Stimulated activated CD4-positive, alpha-beta T cell treated with anti-CD3 and anti-CD28 coated beads, Interleukin-2, amount 100 ng/mL, for 48 hours (primary cell): ENCODE measurements around the gene UTS2R.
"Not testable (repeated sequence)": the region's sequence is repeated elsewhere in the genome, so short reads cannot be mapped to it uniquely, and the experiment has no call there.

Experiments used
- DNase-seq, 2 donors: peaks; one replicate each; pipeline ENCODE4 v3.0.0-alpha.2; 2020

The UTS2R gene

DNA sequence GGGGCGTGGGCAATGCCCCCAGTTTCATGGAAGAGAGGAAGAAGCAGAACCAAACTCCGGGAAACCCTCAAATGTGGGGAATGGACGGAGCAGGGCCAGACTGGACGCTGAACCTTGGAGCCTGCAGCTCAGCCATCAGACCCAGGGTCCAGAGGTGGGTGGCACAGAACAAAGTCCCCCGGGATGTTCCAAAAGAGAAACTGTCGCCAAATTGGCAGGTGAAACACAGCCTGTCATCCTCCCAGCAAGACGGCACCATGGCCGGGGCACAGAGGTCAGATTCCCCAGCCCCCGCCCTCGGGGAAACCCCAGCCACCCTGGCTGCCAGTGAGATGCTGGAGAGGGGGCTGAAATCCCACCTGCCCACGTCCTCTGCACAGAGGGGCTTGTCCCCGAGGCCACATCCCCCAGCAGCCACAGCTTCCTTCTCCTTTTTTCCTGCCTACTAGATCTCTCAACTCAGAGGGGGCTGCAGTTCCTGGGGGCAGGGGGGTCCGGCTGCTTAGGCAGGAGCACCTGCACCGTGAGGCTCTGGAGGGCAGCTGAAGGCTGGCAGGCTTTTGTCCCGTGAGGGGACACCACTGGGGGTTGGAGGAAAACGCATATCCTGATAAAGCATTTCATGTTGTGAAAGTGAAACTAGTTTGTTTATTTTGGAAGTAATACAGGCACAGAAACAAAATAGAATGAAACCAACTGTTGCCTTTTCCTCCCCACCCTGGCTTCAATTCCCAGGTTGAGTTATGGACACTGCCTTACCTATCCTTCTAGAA lies 36.8 kb upstream of the UTS2R start:
- DNase-seq: no peak

GRCh38 chr17:82338858-82339633 lies 32.5 kb upstream of the UTS2R start:
- DNase-seq: no peak

- DNase-seq: no peak
These were observed 31.7 kb upstream of the UTS2R start for GRCh38 chr17:82339634-82340580.

GRCh38 chr17:82342361-82343079 lies 29.0 kb upstream of the UTS2R start:
- no peak for DNase-seq

DNA sequence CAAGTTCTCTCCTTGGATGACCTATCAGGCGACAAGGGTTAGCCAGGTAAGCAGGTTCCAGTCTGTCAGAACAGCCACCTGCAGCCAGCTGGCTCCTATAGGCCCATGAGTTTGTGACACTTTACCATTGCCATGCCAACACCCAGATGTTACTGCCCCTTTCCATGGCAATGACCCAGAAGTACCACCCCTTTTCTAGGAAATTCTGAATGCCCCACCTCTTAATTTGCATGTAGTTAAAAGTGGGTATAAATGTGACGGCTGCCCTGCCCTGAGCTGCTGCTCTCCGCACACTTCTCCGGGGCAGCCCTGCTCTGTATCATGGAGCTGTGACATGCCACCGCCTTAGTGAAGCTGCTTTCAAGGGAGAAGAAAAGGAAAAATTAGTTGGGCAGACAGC lies 28.0 kb upstream of the UTS2R start:
- no peak for DNase-seq

DNA sequence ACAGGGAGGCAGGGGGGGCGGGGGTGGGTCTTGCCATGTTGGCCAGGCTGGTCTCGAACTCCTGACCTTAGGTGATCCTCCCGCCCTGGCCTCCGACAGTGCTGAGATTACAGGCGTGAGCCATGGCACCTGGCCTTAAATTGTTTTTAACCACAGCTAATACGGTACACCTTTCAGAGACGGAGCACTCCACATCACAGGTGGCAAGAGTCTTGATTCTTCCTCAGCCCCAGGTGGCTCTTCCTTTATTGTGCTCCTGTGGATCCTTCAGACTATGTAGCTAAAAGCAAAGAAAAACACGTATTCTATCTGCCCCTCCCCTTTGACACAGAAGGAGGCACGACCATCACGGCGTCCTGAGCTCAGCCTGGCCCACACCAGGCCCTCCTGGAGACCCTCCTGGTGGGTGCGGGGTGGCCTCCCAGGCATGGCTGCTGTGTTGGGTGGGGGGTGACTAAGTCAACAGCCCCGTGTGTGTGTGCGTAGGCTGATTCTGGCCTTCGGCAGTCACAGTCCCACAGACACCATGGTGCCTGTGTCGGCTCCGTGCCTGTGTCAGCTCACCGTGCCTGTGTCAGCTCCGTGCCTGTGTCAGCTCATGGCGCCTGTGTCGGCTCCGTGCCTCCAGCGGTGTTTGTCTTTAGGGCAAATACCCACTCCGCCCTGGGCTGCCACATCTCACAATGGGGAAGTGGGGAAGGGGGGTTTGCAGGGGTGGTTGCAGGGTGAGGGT lies 27.2 kb upstream of the UTS2R start:
- DNase-seq: no peak

- DNase-seq: no peak
These were observed 26.2 kb upstream of the UTS2R start for GRCh38 chr17:82345151-82345976.

DNA sequence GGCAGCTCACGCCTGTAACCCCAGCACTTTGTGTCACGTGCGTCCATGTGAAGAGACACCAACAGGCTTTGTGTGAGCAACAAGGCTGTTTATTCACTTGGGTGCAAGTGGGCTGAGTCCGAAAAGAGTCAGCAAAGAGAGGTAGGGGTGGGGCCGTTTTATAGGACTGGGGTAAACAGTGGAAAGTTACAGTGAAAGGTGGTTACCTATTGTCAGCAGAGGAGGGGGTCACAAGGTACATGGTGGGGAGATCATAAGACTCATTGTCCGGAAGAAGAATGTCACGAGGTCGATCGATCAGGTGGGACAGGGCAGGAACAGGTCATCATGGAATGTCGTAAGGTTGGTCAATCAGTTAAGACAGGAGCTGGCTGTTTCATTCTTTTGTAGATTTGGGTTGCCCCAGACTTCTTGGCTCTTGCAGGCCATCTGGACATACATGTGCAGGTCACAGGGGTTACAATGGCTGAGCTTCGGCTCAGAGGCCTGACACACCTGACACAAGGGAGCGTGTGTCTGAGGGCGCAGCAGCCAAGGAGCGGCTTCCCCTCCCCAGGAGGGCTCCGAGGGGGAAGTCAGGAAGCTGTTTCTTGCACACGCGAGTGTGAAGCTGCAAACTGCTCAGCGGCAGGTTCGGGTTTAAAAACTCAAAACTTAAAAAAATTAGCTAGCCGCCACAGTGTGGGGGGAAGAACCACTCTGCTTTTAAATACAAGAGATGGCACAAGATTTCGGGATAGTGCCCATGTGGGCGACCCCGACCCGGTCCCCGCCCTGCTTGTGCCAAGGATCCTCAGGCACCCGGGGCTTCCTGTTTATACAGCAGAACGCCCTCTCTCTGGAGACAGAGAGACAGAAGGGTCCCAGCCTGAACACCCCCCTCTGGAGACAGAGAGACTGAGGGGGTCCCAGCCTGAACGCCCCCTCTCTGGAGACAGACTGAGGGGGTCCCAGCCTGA lies 24.9 kb upstream of the UTS2R start:
- DNase-seq: no peak

GRCh38 chr17:82347994-82348393 lies 23.6 kb upstream of the UTS2R start:
- DNase-seq: not testable (repeated sequence)

GRCh38 chr17:82348434-82348833 lies 23.1 kb upstream of the UTS2R start:
- no peak for DNase-seq

GRCh38 chr17:82348866-82349265 lies 22.7 kb upstream of the UTS2R start:
- DNase-seq: no peak

- DNase-seq: no peak
These were observed 22.3 kb upstream of the UTS2R start for GRCh38 chr17:82349287-82349701.

- DNase-seq: peak; percentile 52 to 54
These were observed 21.2 kb upstream of the UTS2R start for GRCh38 chr17:82350182-82351030.

DNA sequence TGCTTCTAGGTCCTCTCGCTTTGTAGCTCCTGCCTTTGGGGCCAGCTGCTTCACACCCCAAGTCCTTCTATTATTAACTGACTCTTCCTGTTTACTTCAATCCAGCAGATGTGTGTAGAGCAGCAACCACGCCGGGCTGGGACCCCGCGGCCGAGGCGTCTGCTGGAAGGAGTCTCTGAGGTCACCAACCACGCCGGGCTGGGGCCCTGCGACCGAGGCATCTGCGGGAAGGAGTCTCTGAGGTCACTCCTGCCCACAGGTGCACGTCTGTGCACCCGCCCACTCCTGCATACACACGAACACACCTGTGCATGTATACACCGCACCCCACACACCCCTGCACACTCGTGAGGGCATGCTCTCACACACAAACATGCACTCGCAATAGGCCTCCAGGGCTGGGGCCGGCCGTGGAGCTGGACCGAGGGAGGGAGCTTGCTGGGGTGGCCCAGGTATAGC lies 20.3 kb upstream of the UTS2R start:
- no peak for DNase-seq

DNA sequence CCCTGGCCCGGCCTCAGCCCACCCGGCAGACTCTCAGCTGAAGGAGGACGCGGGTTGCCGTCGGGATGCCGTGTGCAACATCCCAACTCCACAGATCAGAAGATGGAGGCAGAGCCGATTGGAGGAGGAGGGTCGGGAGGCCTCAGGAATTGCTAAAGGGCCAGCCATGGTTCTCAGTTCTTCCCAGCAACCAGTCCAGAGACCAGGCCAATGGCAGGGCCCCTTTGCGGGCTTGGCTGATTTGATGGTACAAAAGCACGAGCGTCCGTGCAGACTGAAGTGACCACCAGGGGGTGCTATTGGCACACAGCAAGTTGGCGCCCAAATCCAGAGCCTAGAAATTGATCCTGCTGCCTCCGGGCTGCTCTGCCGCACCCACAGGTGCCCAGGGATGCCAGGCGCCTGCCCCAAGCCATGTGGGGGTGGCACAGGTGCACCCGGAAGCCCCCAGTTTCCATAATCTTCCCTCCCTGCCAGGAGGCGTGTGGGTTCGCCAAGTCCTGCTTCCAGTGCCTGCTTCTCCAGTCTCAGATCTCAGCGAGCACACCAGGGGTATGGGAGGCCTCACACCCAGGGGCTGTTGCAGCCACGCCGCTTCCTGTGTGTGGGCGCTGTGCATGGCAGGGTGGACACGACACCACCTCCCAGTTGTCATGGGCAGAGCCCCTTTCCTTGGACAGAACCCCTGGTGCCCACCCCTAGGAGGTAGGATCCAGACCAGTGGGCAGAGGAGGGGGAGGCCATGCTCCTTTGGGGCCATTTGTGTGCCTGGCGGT lies 19.7 kb upstream of the UTS2R start:
- DNase-seq: peak; percentile 84 to 89

DNA sequence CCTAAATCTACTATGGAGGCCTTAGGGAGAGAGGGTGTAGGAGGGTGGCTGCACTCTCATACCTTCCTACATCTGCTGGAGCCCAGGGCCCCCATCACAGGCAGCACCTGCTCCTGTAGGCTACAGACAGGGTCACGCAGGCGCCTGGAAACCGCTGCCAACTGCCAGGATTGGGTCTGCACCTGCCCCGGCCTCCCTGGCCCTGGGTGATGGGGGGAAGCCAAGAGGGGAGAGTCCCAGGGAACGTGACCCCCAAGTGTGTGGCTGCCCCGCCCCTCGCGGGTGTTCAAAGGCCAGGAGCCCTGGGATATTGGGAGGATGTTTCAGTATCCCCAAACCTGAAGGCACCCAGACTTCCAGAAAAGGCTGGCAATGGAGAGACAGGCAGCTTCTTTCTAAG lies 18.1 kb upstream of the UTS2R start:
- DNase-seq: no peak

- no peak for DNase-seq
These were observed 16.7 kb upstream of the UTS2R start for GRCh38 chr17:82354804-82355308.
